NCI-H82 (cell line): Measurements from ENCODE around the gene BRD7.

ENCODE experiments used
- DNase-seq: peaks from one replicate; lab custom pipeline; 2025; lab: John Stamatoyannopoulos, UW

BRD7 gene

DNA sequence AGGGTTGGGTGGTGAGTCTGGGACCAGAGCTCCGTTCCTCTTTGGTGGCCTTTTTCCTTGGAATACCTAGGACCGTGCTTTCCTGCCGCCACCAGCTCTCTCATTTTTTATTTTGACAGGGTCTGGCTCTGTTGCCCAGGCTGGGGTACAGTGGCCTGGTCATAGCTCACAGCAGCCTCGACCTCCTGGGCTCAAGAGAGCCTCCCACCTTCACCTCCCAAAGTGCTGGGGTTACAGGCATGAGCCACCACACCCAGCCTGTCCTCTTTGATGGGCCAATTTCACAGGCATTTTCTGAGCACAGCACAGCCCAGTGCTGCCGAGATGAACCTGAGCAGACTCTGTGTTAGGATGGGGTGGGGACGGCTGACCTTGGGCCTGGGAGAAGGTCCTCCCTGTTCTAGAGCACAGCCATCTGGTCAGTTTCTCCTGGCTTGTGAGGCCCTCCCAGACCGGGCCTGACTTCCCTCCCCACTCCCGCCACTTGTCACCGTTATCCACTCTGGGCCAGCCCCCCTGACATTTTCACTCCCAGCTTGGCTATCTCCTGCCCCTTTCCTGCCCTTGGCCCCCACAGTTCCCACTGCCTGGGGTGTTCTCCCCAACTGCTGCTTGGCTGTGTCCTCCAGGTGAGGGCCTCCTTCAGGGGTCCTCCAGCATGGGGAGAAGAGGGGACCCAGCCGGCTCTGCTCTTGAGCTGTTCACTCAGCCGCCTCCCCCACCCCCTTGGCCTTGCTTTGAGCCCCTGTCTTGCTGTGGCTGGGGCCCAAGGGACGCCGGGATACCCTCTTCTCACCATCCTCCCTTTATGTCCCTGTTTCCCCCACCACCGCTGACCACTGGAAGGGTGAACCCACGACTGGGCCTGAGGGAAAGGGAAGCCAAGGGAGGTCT is 97.4 kb downstream of the BRD7 start:
- no peak for DNase-seq

- DNase-seq, result no peak
Measured at GRCh38 chr16:50270510-50271147, 98.2 kb downstream of the BRD7 start.

DNA sequence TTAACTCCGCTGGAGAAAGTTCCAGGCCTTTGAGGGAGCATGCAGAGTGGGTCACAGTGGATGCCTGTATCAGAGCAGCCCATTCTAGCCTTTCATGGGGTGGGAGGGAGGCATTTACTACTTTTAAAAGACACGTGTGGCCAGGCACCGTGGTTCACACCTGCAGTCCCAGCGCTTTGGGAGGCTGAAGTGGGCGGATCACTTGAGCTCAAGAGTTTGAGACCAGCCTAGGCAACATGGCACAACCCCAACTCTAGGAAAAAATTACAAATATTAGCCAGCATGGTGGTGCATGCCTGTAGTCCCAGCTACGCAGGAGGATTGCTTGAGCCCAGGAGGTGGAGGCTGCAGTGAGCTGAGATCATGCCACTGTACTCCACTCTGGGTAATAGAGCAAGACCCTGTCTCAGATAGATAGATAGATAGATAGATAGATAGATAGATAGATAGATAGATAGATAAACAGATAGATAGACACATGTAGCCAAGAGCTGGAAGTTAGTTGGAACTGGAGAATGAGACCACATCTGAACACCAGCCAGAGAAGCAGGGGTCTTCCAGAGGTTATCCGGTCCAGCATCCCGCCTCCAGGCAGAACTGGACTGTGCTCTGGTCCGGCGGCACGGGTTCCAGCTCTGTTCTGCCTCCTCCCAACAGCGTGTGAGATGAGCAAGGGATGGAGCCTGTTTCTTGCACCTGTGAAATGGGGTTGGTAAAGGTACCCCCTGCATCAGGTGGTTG is 98.8 kb downstream of the BRD7 start:
- DNase-seq, result no peak

DNA sequence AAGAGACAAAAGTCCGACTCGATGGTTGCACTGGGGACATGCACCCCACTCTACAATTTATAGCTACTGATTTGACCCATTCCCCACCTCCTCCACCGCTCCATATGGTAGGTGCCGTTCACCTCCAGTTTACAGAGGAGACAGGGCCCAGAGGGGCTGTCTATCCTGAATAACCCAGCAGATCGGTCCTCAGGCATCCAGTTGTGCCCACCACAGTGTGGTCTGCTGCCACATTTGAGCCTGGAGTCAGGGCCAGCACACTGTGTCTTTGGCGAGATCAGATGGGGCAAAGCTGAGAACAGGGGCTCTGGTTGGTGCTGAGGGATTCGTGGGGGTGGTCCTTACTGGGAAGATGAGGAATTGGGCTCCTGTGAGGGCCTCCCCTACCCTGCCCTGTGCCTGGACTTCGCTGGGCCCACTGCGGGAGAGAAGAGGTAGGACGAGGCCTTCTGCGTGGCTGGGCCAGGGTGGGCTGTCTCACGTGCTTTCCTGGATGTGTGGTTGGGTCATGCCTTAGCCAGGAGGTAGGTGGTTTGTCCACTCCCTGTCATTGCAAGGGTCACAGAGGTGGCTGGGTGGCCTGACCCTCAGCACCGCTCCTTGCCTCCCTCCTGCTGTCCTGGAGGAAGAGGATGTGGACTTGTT is 99.6 kb downstream of the BRD7 start:
- DNase-seq, result no peak

GRCh38 chr16:50268352-50268751 is 100.4 kb downstream of the BRD7 start:
- no peak for DNase-seq

GRCh38 chr16:50267651-50268050 is 101.1 kb downstream of the BRD7 start:
- no peak for DNase-seq

DNA sequence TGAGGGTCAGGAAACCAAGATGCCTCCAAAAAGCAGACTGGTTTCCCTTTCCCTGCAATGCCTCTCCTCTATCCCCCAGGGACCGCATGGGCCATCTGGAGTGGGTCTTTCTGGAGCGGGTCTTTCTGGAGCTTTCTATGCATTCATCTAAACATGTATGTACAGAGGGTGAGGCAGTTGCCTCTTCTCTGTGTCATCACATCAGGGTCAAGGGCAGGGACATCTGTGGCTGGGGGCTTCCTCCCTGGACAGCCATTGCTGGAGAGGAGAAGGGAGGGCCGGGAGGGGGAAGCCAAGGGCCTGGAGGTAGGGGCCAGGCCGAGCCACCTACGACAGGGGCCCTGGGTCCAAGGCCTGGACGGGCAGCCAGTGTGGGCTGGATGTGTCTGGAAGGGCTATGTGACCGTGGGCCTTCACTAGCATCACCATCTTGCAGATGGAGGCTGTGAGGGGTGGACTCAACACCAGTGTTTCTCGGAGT is 101.6 kb downstream of the BRD7 start:
- DNase-seq, result peak; percentile 49

- peak; percentile 37 for DNase-seq
Measured at GRCh38 chr16:50266337-50267091, 102.3 kb downstream of the BRD7 start, which contains the start of gene ADCY7. ADCY7 (plus strand) TSS chr16:50266551; CDS start chr16:50288180, 21,629 bp downstream.
